Large intestine (tissue), 3 donors: ENCODE measurements around the gene MOB1B. TPM values are rescaled to one million over a fixed set of nuclear protein-coding genes. Genes with fewer than 3 reads are reported as not detected.
A peak's percentile ranks its signal among the peaks of the same experiment; 100 is the strongest.
"Not testable (repeated sequence)": the region's sequence is repeated elsewhere in the genome, so short reads cannot be mapped to it uniquely, and the experiment has no call there.

Experiments used
- DNase-seq, 2 donors: peaks; one replicate each; pipeline versions ENCODE4 v3.0.0 to v3.0.0-alpha.2; 2013
- H3K27ac ChIP-seq: one replicate; pipeline ENCODE4 v1.5.1; 2013; ENCODE audit warnings: low read length
- H3K27me3 ChIP-seq: 2 replicates; pipeline ENCODE4 v1.6.1; 2013; ENCODE audit warnings: low read length; ENCODE audit not compliant: control insufficient read depth, insufficient read depth
- H3K36me3 ChIP-seq: 2 replicates; pipeline ENCODE4 v1.6.1; 2013; ENCODE audit warnings: low read length; ENCODE audit not compliant: control insufficient read depth, insufficient read depth
- H3K4me1 ChIP-seq: one replicate; pipeline ENCODE4 v1.6.1; 2013; ENCODE audit warnings: low read length; ENCODE audit not compliant: control insufficient read depth, insufficient read depth
- H3K4me3 ChIP-seq: one replicate; pipeline ENCODE4 v1.5.1; 2013; ENCODE audit warnings: low read length
- H3K9me3 ChIP-seq: one replicate; pipeline ENCODE4 v1.6.1; 2013; ENCODE audit warnings: mild to moderate bottlenecking, low read depth, low read length, moderate library complexity; ENCODE audit not compliant: control insufficient read depth
- WGBS: methylation state at CpG from one replicate; pipeline ENCODE4 v1.1.5; 2013; ENCODE audit warnings: low lambda C conversion rate; ENCODE audit not compliant: insufficient coverage; 5-methylcytosine and 5-hydroxymethylcytosine counted together
- polyA plus RNA-seq: library from polyadenylated mRNA; unstranded; fragments of 120-200 nt; gene quantifications from one replicate; pipeline ENCODE4 v1.2.1, GENCODE V29; 2013

Gene MOB1B
- polyA plus RNA-seq, 1 donor, result 22.1 TPM

DNA sequence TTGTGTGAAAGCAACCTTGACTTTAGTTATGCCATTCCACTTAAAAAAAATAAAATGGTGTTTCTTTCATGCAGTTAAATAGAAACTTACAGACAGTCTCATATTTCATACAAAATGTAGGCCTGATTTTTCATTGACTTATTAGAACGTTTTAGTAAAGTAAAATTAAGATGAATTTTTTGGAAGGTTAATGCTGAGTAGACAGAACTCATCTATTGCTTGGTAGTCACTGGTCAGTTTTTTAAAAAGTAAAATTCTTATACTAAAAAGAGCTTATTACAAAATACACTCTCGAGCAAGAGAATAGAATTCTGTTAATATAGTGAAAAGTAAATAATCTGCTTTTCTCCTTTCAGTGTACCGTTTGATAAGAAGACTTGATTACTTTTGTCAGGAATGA is 21.4 kb upstream of the MOB1B start:
- no peaks in the 10 kb centered on the region for H3K9me3 ChIP-seq
- no peak overlapping the region for H3K27ac ChIP-seq
- no peak overlapping the region for H3K4me3 ChIP-seq
- 40% methylated on average over 1 of the region's 3 CpGs for WGBS
- DNase-seq, result no peak
- H3K4me1 ChIP-seq, result no peaks in the 10 kb centered on the region
- no peaks in the 10 kb centered on the region for H3K27me3 ChIP-seq
- no peaks in the 10 kb centered on the region for H3K36me3 ChIP-seq

DNA sequence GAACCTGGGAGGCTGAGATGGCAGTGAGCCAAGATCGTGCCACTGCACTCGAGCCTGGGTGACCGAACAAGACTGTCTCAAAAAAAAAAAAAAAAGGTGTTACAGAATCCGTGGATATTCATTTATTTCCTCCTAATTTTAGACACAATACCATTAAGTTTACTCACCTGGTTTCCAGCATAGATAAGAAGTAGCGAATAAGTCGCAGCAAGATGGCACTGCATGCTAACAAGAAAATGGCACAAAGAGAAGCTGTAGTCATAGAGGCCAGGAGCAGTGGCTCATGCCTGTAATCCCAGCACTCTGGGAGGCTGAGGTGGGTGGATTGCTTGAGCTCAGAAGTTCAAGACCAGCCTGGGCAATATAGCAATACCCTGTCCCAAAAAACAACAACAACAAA is 17.0 kb upstream of the MOB1B start:
- Histone ChIP-seq H3K4me3 (no peak overlapping the region), H3K27ac (no peak overlapping the region), H3K27me3 (no peaks in the 10 kb centered on the region), H3K9me3 (no peaks in the 10 kb centered on the region), H3K36me3 (no peaks in the 10 kb centered on the region), H3K4me1 (no peaks in the 10 kb centered on the region)
- DNase-seq, result no peak
- 70% methylated on average over 3 of the region's 6 CpGs for WGBS

DNA sequence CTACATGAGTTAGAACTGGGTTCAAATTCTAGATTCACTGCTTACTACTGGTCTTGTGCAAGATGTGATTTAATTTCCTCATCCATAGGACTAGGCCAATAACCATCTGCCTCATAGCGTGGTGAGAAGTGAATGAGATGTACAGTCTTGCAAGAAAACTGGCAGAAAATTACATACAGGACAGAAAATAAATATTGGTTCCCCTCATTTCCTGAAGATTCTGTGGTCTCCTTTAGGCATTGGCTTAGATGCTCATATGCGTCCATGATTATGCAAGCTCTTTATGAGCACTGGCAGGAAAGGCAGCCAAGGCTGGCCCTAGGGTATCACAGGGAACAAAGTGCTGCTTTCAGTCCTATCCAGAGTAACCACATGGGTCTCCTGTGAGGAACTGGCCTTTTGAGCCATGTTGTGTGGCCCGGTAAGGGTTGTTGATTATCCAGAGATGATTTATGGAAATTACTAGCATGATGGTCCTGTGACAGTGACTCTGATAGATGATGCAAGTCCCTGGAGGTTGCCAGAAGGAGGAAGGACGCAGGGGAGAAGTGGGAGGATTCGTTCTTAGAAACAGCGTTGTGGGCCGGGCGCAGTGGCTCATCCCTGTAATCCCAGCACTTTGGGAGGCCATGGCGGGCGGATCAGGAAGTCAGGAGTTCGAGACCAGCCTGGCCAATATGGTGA is 9.9 kb upstream of the MOB1B start:
- Histone ChIP-seq H3K36me3 (no peaks in the 10 kb centered on the region), H3K4me3 (no peak overlapping the region), H3K9me3 (no peaks in the 10 kb centered on the region), H3K4me1 (peaks cover 14% of the 10 kb centered on the region), H3K27me3 (no peaks in the 10 kb centered on the region), H3K27ac (peak overlapping the region; percentile 45)
- peak; percentile 47 to 66 for DNase-seq
- WGBS, result no CpG with 5 or more reads among the region's 11 CpGs

DNA sequence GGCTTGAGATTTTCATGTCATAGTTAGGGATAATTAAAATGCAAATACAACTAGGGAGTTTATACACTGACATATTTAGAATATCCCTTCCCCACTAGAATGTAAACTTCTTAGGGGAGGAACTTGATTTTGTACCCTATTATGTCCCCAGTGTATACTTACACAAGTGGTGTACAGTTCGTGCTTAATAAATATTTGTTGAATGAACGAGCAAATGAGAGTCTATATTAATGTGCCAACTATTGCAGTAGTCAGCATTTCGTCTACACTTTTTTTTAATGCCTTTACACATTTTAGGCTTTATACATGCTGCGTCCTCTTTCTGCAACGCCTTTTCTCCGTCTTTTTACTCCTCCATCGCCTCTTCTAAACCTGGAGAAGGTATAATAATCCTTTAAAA is 8.4 kb upstream of the MOB1B start:
- Histone ChIP-seq H3K4me1 (peaks cover 14% of the 10 kb centered on the region), H3K9me3 (no peaks in the 10 kb centered on the region), H3K4me3 (no peak overlapping the region), H3K27me3 (no peaks in the 10 kb centered on the region), H3K36me3 (no peaks in the 10 kb centered on the region), H3K27ac (no peak overlapping the region)
- no peak for DNase-seq
- WGBS, result 50% methylated on average over 2 of the region's 7 CpGs

DNA sequence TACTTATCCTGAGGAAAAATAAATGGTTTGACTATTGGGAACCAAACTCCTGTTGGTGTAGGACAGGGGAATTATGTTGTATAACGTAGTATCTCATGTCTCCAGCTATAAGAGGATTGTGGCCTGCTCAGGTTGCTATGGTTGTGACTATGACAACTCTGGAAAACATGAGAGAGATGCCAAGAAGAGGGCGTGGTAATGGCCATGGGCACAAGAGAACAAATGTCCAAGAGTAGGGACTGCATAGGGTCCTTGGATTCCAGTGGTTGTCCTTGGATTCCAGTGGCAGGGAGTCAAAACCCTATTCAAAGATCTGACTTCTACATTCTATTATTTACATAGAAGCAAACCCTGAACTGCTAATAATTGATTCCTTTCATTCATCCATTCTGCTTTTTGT is 6.8 kb upstream of the MOB1B start:
- no peaks in the 10 kb centered on the region for H3K27me3 ChIP-seq
- peak in 1 of 2 donors; percentile 48 for DNase-seq
- WGBS, result 40% methylated on average over 1 of the region's 2 CpGs
- H3K9me3 ChIP-seq, result no peaks in the 10 kb centered on the region
- H3K4me3 ChIP-seq, result no peak overlapping the region
- peaks cover 14% of the 10 kb centered on the region for H3K4me1 ChIP-seq
- H3K27ac ChIP-seq, result peak overlapping the region; percentile 76
- H3K36me3 ChIP-seq, result no peaks in the 10 kb centered on the region

DNA sequence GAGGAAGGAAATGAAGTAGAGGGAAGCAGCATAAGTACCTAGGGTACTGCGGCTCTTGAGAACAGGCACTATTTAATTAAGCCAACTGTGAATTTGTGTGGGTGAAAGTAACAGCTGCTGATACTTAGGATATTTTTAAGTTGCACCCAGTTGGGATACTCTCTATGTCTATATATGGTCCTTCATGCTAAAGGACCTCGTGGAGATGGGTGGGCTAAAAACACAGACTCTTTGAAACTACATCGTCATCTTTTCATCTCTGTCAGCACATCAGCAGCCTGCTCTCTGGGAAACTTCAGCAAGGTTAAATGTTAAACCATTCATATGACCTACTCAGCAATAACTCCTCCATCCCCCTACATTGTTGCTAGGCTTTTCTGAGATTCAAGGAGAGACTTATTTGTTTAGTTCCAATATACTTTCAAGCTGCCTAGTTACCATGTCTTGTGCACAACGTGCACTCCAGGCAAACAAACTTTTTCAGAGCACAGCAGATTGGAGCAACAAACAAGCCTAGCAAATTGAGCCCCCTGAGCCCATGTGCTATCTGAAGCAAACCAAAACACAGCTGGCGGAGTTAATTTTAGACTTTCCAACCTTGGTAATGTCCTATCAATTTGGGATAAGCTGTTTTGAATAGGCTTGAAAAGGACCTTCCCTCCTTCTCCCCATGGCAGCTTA is 6.2 kb upstream of the MOB1B start:
- peak overlapping the region; percentile 83 for H3K27ac ChIP-seq
- 20% methylated on average over 2 of the region's 5 CpGs for WGBS
- peak; percentile 73 to 88 for DNase-seq

DNA sequence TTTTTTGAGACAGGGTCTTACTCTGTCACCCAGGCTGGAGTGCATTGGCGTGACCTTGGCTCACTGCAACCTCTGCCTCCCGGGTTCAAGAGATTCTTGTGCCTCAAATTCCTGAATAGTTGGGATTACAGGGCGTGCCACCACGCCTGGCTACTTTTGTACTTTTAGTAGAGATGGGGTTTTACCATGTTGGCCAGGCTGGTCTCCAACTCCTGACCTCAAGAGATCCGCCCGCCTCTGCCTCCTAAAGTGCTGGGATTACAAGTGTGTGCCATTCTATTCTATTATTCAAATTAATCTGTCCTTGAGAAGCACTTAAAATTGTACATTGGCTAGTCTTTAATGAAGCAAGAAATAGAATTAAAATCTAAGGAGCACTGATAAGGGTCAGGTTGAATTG is 3.6 kb upstream of the MOB1B start:
- WGBS, result no CpG with 5 or more reads among the region's 6 CpGs
- H3K9me3 ChIP-seq, DNase-seq, H3K36me3 ChIP-seq, H3K27ac ChIP-seq, H3K4me3 ChIP-seq, H3K27me3 ChIP-seq: not testable (repeated sequence)
- H3K4me1 ChIP-seq, result peaks cover 20% of the 10 kb centered on the region

More for the DNA sequence above, 6.2 kb upstream of the MOB1B start:
- Histone ChIP-seq H3K36me3 (no peaks in the 10 kb centered on the region), H3K27me3 (no peaks in the 10 kb centered on the region), H3K4me3 (no peak overlapping the region), H3K9me3 (no peaks in the 10 kb centered on the region), H3K4me1 (peaks cover 14% of the 10 kb centered on the region)

DNA sequence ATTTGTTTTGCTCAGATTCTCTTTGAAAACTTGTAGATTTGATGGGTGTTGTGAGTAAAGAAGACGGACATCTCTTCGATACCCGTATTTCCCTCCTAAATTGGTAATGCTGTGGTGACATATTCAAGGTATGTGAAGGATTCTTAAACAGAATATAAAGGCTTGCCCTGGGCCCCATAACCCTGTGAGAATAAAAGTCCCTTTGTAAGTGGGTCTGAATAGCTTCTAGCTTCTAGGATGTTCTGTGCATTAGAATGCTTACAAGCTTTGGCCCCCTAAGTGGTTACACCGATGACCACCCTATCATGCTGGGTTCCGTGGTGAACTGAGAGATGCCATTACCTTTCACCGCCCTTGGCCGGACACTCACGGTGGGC is 574 bp upstream of the MOB1B start:
- H3K27ac ChIP-seq, result peak overlapping the region; percentile 84
- peaks cover 8% of the 10 kb centered on the region for H3K4me1 ChIP-seq
- H3K4me3 ChIP-seq, result peak overlapping the region; percentile 90
- DNase-seq, result no peak
- no CpG with 5 or more reads among the region's 8 CpGs for WGBS
- H3K9me3 ChIP-seq, result no peaks in the 10 kb centered on the region
- no peaks in the 10 kb centered on the region for H3K36me3 ChIP-seq
- no peaks in the 10 kb centered on the region for H3K27me3 ChIP-seq

DNA sequence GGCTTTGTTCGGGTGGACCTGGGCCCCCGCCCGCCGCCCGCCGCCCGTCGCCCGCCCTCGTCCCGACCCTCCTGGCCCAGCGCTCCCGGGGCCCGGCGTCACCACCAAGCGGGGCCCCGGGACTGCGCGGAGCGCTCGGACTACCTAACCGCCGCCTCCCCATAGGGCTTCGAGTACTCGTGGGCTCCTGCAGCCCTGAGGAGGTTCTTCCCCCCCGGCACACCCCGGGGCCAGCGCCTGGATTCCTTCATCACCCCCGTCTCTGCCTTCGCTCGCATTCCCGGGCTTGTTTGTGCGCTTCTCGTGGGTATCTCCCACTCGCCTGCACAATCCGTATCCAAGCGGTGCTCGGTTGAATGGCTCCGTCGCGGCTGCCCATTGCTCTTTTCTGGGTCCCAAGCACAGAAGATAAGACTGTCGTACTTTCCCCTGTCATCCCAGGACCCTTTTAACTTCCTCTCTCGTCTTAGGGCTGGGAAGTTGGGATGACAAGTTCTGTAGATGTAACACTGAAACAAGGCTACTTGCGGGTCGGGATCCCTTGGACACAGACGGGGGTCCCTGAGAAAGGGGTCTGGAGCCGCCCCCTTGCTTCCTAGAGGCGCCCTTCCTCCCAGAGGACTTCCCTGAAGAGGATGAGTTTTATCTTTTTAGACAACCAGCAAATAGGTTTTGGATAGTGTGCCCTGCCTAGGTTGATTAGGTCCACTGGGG is 565 bp downstream of the MOB1B start:
- H3K27me3 ChIP-seq, result no peaks in the 10 kb centered on the region
- peak overlapping the region; percentile 90 for H3K4me3 ChIP-seq
- no peaks in the 10 kb centered on the region for H3K9me3 ChIP-seq
- WGBS, result no CpG with 5 or more reads among the region's 48 CpGs
- H3K4me1 ChIP-seq, result peaks cover 7% of the 10 kb centered on the region
- no peaks in the 10 kb centered on the region for H3K36me3 ChIP-seq
- DNase-seq, result peak in 1 of 2 donors; percentile 66
- H3K27ac ChIP-seq, result peak overlapping the region; percentile 84

DNA sequence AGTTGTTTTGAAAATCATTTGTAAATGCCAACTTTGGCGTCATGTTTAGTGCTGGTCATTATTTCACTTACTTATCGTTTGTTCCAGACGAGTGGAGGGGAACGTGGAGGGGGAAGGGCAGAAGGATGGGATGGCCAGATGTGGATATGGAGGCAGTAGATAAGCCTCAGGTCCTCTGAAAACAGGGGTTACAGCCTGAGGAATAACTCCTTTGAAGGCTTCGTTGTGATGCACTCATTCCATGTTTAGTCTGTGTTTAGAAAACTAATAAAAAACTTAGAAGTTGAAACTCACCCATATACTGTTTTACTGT is 1.1 kb downstream of the MOB1B start:
- Histone ChIP-seq H3K27me3 (no peaks in the 10 kb centered on the region), H3K4me1 (peaks cover 7% of the 10 kb centered on the region), H3K27ac (peak overlapping the region; percentile 84), H3K36me3 (no peaks in the 10 kb centered on the region), H3K4me3 (peak overlapping the region; percentile 90), H3K9me3 (no peaks in the 10 kb centered on the region)
- no peak for DNase-seq
- no CpG with 5 or more reads among the region's 5 CpGs for WGBS
